Heart left ventricle (tissue), 13 donors: ENCODE results near the gene ODAD3.

Source experiments
- POLR2A ChIP-seq, 2 donors: fragments of 450-650 bp; IDR thresholded peaks; one replicate each; pipeline ENCODE4 v1.6.1; 2017; ENCODE audit warnings: antibody characterized with exemption in 2 of 2, mild to moderate bottlenecking in 2 of 2, moderate library complexity in 2 of 2
- TF ChIP-seq, protein P1 (sequence below), 12 donors: fragments of 200-600 bp; sonication (generic) in 4 of 12; IDR thresholded peaks; one replicate each; pipeline versions ENCODE4 v1.5.0 to v1.8.0; 2018 to 2022; ENCODE audit warnings: antibody characterized with exemption in 12 of 12, mild to moderate bottlenecking in 5 of 12
- donor health status: ischemic (EF 13 %, LVEDD 7.1; RV severe dilation, severe dysfunction).
- donor health status: DM: no; HTN: yes; CAD: no.
- donor health status: DM: no; HTN: no; CAD: no.
- donor health status: ischemic (EF 25% LVEDD 6.9; RV normal size, moderate dysfunction).
- donor health status: ischemic (EF 25% LVEDD 5.7; RV mildly dilated, moderate dysfunction).
- donor health status: ischemic (EF 35%, LVEDD 5.7; RV mildly dilated, moderate dysfunction).
- donor health status: nonischemic (EF 11% LVEDD 7.7; RV severe dilation, severe dysfunction).
- donor health status: DM: yes; HTN: yes; CAD: no.
- donor health status: PGD.
- donor health status: ischemic (EF 29% LVEDD 5.4; RV normal size, mild dysfunction).
- donor health status: nonischemic (EF 23%, LVEDD 6.1; RV moderate dilation, normal function).

DNA sequence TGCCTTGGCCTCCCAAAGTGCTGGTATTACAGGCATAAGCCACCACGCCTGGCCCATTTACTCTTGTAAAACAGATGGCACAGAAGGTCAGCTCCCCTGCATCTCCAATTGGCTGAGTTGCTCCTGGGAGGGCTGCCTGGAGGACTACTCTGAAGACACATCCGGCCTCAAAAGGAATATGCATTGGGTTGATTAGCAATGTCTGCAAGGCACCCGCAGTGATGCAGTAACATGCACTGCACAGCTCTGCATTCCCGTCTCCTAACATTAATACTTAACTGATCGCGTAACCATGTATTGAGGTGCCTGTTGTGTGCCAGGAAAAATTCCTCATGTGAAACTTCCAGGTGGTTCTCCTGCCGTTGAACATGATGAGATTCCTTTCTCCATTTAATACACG, 40.9 kb upstream of the ODAD3 start:
- TF ChIP-seq, protein P1, sequence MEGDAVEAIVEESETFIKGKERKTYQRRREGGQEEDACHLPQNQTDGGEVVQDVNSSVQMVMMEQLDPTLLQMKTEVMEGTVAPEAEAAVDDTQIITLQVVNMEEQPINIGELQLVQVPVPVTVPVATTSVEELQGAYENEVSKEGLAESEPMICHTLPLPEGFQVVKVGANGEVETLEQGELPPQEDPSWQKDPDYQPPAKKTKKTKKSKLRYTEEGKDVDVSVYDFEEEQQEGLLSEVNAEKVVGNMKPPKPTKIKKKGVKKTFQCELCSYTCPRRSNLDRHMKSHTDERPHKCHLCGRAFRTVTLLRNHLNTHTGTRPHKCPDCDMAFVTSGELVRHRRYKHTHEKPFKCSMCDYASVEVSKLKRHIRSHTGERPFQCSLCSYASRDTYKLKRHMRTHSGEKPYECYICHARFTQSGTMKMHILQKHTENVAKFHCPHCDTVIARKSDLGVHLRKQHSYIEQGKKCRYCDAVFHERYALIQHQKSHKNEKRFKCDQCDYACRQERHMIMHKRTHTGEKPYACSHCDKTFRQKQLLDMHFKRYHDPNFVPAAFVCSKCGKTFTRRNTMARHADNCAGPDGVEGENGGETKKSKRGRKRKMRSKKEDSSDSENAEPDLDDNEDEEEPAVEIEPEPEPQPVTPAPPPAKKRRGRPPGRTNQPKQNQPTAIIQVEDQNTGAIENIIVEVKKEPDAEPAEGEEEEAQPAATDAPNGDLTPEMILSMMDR (IDR thresholded peaks at IDR 0.05) = no peak
- no peak for TF ChIP-seq POLR2A (IDR thresholded peaks at IDR 0.05)
